ENCODE measurements around the gene MRTO4. TPM values are rescaled to one million over a fixed set of nuclear protein-coding genes. Genes with fewer than 3 reads are reported as not detected.

MRTO4 gene
- total and polyA plus RNA-seq, 9 of the 15 experiments (the other 6 are each of a cell fraction or from before 2014, with no cell fraction given), result 62.0 to 173 (median 146) TPM

DNA sequence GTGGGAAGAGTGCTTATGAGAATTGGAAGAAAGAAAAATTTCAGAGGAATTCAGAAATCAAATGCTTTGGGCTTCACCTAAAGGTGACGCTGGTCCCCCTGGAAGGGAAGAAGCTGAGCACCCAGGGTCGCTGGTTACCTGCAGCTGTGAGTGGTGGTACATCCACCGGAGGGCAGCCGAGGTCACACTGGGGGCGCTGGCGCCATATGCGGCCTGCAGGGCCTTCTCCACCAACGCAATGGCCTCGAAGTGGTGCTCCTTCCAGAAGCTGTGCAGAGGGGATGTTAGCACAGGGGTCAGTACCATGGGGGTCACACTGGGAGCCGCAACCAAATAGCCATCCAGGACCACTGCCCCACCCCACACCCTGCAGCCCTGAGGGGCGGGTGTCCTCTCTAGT, 54.3 kb downstream of the MRTO4 start:
- Histone ChIP-seq H3K4me1 (replicated peaks in 1 of 2; ENCODE audit: control insufficient read depth in 2 of 2, insufficient read depth in 2 of 2, low read length in 2 of 2) (peaks cover 3 to 8% of the 10 kb centered on the region in 2 experiments; a peak in 3 of 5 replicates), H3K9me1 (ENCODE audit: control insufficient read depth, insufficient read depth, low read length) (no peaks in the 10 kb centered on the region), H2AFZ (ENCODE audit: low read depth, low read length) (no peak overlapping the region), H3K79me2 (ENCODE audit: control insufficient read depth, insufficient read depth, low read length) (peaks cover 4% of the 10 kb centered on the region), H3K9ac (ENCODE audit: insufficient read depth in 1 of 2, low read depth in 2 of 2, low read length in 2 of 2) (no peak overlapping the region), H3K9me3 (replicated peaks; ENCODE audit: control insufficient read depth, insufficient read depth, low read depth, low read length) (no peaks in the 10 kb centered on the region), H3K27ac (ENCODE audit: extremely low read depth, low read depth, low read length) (no peak overlapping the region), H3K4me3 (no peak overlapping the region), H3K27me3 (ENCODE audit: control insufficient read depth in 2 of 2, insufficient read depth in 2 of 2, low read length in 2 of 2) (no peaks in the 10 kb centered on the region), H4K20me1 (replicated peaks; ENCODE audit: control insufficient read depth, insufficient read depth, low read length) (no peaks in the 10 kb centered on the region), H3K4me2 (ENCODE audit: insufficient read depth, low read length) (no peak overlapping the region), H3K36me3 (ENCODE audit: control insufficient read depth, insufficient read depth, low read length) (peaks cover 68% of the 10 kb centered on the region)
- DNase-seq (ENCODE audit: extremely low read depth in 1 of 4, low spot score in 3 of 4) (no peak), ATAC-seq (no peak), FAIRE-seq (no peak)
- in situ Hi-C loops (cut with MboI), result no loop called here
- CTCF ChIA-PET (ENCODE audit: low intra/inter-chr PET ratio), result no interaction called here
- no TSS peak for BruUV-seq (replicated peaks)
- POLR2A ChIA-PET, result interaction anchor here (0.6 to 1.5 kb wide), 4 partner anchors 9 to 534 kb away, joined by 3 to 5 read pairs (median 4); no protein-coding TSS in a partner anchor
- TF ChIP-seq KAT2B (IDR thresholded peaks at IDR 0.05; ENCODE audit: low read depth, low read length), result no peak
- no peak for TF ChIP-seq NFRKB (IDR thresholded peaks at IDR 0.05; ENCODE audit: low read depth)
- TF ChIP-seq, protein P1, sequence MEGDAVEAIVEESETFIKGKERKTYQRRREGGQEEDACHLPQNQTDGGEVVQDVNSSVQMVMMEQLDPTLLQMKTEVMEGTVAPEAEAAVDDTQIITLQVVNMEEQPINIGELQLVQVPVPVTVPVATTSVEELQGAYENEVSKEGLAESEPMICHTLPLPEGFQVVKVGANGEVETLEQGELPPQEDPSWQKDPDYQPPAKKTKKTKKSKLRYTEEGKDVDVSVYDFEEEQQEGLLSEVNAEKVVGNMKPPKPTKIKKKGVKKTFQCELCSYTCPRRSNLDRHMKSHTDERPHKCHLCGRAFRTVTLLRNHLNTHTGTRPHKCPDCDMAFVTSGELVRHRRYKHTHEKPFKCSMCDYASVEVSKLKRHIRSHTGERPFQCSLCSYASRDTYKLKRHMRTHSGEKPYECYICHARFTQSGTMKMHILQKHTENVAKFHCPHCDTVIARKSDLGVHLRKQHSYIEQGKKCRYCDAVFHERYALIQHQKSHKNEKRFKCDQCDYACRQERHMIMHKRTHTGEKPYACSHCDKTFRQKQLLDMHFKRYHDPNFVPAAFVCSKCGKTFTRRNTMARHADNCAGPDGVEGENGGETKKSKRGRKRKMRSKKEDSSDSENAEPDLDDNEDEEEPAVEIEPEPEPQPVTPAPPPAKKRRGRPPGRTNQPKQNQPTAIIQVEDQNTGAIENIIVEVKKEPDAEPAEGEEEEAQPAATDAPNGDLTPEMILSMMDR (IDR thresholded peaks at IDR 0.05 in 2 of 3, conservative IDR thresholded peaks at IDR 0.05 in 1 of 3; ENCODE audit: insufficient read depth in 2 of 3, low read depth in 1 of 3, low read length in 3 of 3), result peak in 1 of 3 experiments; percentile 16; a peak in 1 of 6 replicates
- no peak for TF ChIP-seq PTBP1 (IDR thresholded peaks at IDR 0.05; ENCODE audit: low read depth, low read length)
- TF ChIP-seq, protein P2, sequence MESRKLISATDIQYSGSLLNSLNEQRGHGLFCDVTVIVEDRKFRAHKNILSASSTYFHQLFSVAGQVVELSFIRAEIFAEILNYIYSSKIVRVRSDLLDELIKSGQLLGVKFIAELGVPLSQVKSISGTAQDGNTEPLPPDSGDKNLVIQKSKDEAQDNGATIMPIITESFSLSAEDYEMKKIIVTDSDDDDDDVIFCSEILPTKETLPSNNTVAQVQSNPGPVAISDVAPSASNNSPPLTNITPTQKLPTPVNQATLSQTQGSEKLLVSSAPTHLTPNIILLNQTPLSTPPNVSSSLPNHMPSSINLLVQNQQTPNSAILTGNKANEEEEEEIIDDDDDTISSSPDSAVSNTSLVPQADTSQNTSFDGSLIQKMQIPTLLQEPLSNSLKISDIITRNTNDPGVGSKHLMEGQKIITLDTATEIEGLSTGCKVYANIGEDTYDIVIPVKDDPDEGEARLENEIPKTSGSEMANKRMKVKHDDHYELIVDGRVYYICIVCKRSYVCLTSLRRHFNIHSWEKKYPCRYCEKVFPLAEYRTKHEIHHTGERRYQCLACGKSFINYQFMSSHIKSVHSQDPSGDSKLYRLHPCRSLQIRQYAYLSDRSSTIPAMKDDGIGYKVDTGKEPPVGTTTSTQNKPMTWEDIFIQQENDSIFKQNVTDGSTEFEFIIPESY (CRISPR knock-in tag; IDR thresholded peaks at IDR 0.05), result peak; percentile 67; the same call in 1 of the 2 replicates
- WGBS (ENCODE audit: insufficient coverage, low coverage, missing lambda C conversion rate), result 88% methylated on average over 11 of the region's 11 CpGs
- intact Hi-C loops (cut with micrococcal nuclease), result no loop called here

All from K562 (cell line).